Nephron progenitor cell (in vitro differentiated cells): ENCODE data around the gene CIITA.
"Not testable (repeated sequence)": the region's sequence is repeated elsewhere in the genome, so short reads cannot be mapped to it uniquely, and the experiment has no call there.

Experiments
- DNase-seq: peaks from one replicate; pipeline ENCODE4 v3.0.0; 2021
- H3K27ac Mint-ChIP-seq: 2 replicates; pipeline ENCODE4 v1.8.0; 2021; ENCODE audit warnings: mild to moderate bottlenecking, moderate library complexity, mixed read lengths
- H3K27me3 Mint-ChIP-seq: 2 replicates; pipeline ENCODE4 v1.8.0; 2021; ENCODE audit warnings: mild to moderate bottlenecking, low read depth, mixed read lengths; ENCODE audit not compliant: poor library complexity
- H3K36me3 Mint-ChIP-seq: 2 replicates; pipeline ENCODE4 v1.8.0; 2021; ENCODE audit warnings: low read depth, mixed read lengths
- H3K4me1 Mint-ChIP-seq: 2 replicates; pipeline ENCODE4 v1.8.0; 2021; ENCODE audit warnings: mixed read lengths
- H3K4me3 Mint-ChIP-seq: 2 replicates; pipeline ENCODE4 v1.8.0; 2021; ENCODE audit warnings: mild to moderate bottlenecking, moderate library complexity, mixed read lengths
- H3K9me3 Mint-ChIP-seq: 2 replicates; pipeline ENCODE4 v1.8.0; 2021; ENCODE audit warnings: mild to moderate bottlenecking, moderate library complexity, mixed read lengths
- TF ChIP-seq, protein P1 (sequence below): fragments of 200-600 bp; sonication (generic); IDR thresholded peaks from 2 replicates; pipeline ENCODE4 v1.5.0; 2021; ENCODE audit warnings: antibody characterized with exemption

Gene CIITA

DNA sequence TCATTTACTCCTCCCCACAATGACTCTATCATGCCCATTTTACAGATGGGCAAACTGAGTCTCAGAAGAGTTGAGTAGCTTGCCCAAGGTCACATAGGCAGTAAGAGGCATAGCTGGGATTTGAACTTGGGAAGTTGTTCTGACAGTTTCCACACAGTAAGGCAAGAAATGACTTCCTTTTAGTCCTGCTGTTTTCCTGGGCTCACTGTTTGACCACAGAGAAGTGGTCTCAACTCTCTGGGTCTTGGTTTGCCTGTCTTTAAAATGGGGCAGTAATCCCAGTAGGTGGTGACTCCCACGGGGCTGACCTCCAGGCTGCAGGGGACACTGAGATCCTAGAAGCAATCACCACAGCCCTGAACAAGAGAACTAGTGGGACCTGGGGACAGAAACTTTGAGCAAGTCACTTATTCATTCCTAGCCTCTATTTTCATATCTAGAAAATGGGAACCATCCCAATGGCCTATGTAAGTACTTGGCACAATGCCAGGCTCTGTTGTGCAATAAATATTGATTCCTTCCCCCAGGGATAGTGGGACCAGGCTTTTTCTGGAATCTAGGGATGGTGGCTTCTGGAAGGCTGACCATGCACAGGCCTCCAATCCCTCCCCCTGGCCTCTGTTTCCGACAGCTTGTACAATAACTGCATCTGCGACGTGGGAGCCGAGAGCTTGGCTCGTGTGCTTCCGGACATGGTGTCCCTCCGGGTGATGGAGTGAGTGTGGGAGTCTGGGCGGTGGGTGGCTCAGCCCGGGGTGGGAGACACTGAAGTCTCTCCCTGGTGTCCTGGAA, 44.7 kb downstream of the CIITA start:
- Mint-ChIP-seq H3K27me3 (peaks cover 3% of the 10 kb centered on the region), H3K27ac (no peak overlapping the region), H3K36me3 (peaks cover 11% of the 10 kb centered on the region), H3K4me1 (peaks cover 18% of the 10 kb centered on the region), H3K4me3 (no peak overlapping the region), H3K9me3 (no peaks in the 10 kb centered on the region)
- TF ChIP-seq, protein P1, sequence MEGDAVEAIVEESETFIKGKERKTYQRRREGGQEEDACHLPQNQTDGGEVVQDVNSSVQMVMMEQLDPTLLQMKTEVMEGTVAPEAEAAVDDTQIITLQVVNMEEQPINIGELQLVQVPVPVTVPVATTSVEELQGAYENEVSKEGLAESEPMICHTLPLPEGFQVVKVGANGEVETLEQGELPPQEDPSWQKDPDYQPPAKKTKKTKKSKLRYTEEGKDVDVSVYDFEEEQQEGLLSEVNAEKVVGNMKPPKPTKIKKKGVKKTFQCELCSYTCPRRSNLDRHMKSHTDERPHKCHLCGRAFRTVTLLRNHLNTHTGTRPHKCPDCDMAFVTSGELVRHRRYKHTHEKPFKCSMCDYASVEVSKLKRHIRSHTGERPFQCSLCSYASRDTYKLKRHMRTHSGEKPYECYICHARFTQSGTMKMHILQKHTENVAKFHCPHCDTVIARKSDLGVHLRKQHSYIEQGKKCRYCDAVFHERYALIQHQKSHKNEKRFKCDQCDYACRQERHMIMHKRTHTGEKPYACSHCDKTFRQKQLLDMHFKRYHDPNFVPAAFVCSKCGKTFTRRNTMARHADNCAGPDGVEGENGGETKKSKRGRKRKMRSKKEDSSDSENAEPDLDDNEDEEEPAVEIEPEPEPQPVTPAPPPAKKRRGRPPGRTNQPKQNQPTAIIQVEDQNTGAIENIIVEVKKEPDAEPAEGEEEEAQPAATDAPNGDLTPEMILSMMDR, result no peak
- no peak for DNase-seq

DNA sequence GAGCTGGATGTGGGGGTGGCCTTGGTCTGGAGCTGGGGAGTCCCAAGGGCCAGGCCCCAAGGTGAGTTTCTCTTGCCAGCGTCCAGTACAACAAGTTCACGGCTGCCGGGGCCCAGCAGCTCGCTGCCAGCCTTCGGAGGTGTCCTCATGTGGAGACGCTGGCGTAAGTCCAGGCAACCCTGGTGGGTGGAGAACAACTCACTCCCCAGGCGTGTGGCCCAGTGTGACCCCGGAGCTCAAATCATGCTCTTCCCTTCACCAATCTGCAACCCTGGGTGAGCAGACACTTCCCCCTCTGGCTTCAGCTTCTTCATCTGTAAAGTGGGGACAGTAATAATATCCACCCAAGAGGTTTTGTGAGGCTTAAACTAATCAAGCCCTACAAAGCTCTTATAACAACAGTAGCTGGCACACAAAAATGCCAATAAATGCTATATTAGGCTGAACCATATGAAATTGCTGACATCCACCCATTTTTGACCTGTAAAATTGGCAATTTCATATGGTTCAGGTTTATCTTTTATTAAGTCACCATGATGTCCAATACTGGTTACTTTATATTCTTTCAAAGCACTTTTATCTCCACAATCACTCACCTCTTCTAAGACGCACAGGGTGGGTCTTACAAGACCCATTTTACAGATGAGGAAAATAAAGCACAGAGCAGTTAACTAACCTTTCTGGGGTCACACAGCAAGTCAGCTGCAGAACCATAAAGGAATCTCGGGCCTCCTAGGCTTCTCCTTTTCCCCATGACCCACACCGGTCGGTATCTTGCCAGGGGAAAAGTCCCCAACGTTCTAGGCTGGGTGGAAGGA, 45.5 kb downstream of the CIITA start:
- Mint-ChIP-seq H3K27me3 (peaks cover 2% of the 10 kb centered on the region), H3K4me1 (peaks cover 18% of the 10 kb centered on the region), H3K36me3 (peaks cover 19% of the 10 kb centered on the region), H3K27ac (no peak overlapping the region), H3K4me3 (no peak overlapping the region), H3K9me3 (no peaks in the 10 kb centered on the region)
- no peak for DNase-seq
- TF ChIP-seq, protein P1, result no peak

GRCh38 chr16:10923146-10923649, 46.2 kb downstream of the CIITA start:
- no peak overlapping the region for H3K27ac Mint-ChIP-seq
- H3K36me3 Mint-ChIP-seq, result peaks cover 26% of the 10 kb centered on the region
- TF ChIP-seq, protein P1, result no peak
- no peak for DNase-seq
- no peak overlapping the region for H3K4me3 Mint-ChIP-seq
- peaks cover 12% of the 10 kb centered on the region for H3K4me1 Mint-ChIP-seq
- H3K9me3 Mint-ChIP-seq, result no peaks in the 10 kb centered on the region
- H3K27me3 Mint-ChIP-seq, result no peaks in the 10 kb centered on the region

DNA sequence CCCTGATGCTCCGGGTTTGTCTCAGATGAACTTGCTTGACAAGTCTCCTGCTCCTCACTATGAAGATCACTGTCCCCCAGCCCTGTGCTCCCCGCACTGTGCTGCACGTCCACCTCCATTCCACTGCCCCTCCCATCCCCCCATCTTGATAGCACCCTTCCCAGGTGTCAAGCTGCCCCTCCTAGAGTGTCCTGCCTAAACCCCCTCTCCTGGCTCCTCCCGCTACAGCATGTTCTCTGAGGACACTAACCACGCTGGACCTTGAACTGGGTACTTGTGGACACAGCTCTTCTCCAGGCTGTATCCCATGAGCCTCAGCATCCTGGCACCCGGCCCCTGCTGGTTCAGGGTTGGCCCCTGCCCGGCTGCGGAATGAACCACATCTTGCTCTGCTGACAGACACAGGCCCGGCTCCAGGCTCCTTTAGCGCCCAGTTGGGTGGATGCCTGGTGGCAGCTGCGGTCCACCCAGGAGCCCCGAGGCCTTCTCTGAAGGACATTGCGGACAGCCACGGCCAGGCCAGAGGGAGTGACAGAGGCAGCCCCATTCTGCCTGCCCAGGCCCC, 46.7 kb downstream of the CIITA start:
- no peak for DNase-seq
- Mint-ChIP-seq H3K27ac (no peak overlapping the region), H3K4me3 (no peak overlapping the region), H3K36me3 (peaks cover 26% of the 10 kb centered on the region), H3K27me3 (no peaks in the 10 kb centered on the region), H3K4me1 (peaks cover 6% of the 10 kb centered on the region), H3K9me3 (no peaks in the 10 kb centered on the region)
- TF ChIP-seq, protein P1, result no peak

- not testable (repeated sequence) for H3K27ac Mint-ChIP-seq, H3K27me3 Mint-ChIP-seq, H3K4me1 Mint-ChIP-seq, H3K9me3 Mint-ChIP-seq, H3K4me3 Mint-ChIP-seq, DNase-seq
- H3K36me3 Mint-ChIP-seq, result peaks cover 26% of the 10 kb centered on the region
Observed at GRCh38 chr16:10925285-10925684, 48.3 kb downstream of the CIITA start.

GRCh38 chr16:10926094-10926493, 49.1 kb downstream of the CIITA start:
- no peaks in the 10 kb centered on the region for H3K4me1 Mint-ChIP-seq
- peaks cover 26% of the 10 kb centered on the region for H3K36me3 Mint-ChIP-seq
- no peak for DNase-seq
- no peak overlapping the region for H3K27ac Mint-ChIP-seq
- no peaks in the 10 kb centered on the region for H3K27me3 Mint-ChIP-seq
- H3K9me3 Mint-ChIP-seq, result no peaks in the 10 kb centered on the region
- TF ChIP-seq, protein P1, result no peak
- no peak overlapping the region for H3K4me3 Mint-ChIP-seq
